BLaER1 treated with 17β-estradiol and CSF1 and Interleukin-3, amounts not matched to agents 10 nM and 100 nM (cell line): ENCODE measurements around the gene LPP.
A peak's percentile ranks its signal among the peaks of the same experiment; 100 is the strongest.

Experiments
- H3K27ac ChIP-seq, 11 experiments: shearing (Covaris generic); formaldehyde crosslinking; 2 replicates each; pipeline ENCODE4 v1.8.1; 2022
- H3K27me3 ChIP-seq, 11 experiments: shearing (Covaris generic); formaldehyde crosslinking; 2 replicates each; pipeline ENCODE4 v1.8.1; 2022
- H3K36me3 ChIP-seq, 11 experiments: shearing (Covaris generic); formaldehyde crosslinking; 2 replicates each; pipeline ENCODE4 v1.8.1; 2022
- H3K4me1 ChIP-seq, 10 experiments: shearing (Covaris generic); formaldehyde crosslinking; 2 replicates each; pipeline ENCODE4 v1.8.1; 2022
- H3K4me2 ChIP-seq, 11 experiments: shearing (Covaris generic); formaldehyde crosslinking; 2 replicates each; pipeline ENCODE4 v1.8.1; 2022
- H3K4me3 ChIP-seq, 10 experiments: shearing (Covaris generic); formaldehyde crosslinking; 2 replicates each; pipeline ENCODE4 v1.8.1; 2022
- H3K9ac ChIP-seq, 11 experiments: shearing (Covaris generic); formaldehyde crosslinking; 2 replicates each; pipeline ENCODE4 v1.8.1; 2022
- H3K9me3 ChIP-seq, 11 experiments: shearing (Covaris generic); formaldehyde crosslinking; replicated peaks in 1 of 11; 2 replicates each; pipeline ENCODE4 v1.8.1; 2022
- H4K20me1 ChIP-seq, 11 experiments: shearing (Covaris generic); formaldehyde crosslinking; 2 replicates each; pipeline ENCODE4 v1.8.1; 2022
- Cebpa-rat ChIP-seq, 11 experiments: shearing (Covaris generic); IDR thresholded peaks; 2 replicates each; pipeline ENCODE4 v1.8.1; 2022

Gene LPP

GRCh38 chr3:188305220-188305619 is 151.3 kb downstream of the LPP start:
- Histone ChIP-seq H3K4me2 (no peak overlapping the region), H4K20me1 (no peaks in the 10 kb centered on the region), H3K36me3 (peaks cover 0 to 30% (median 13%) of the 10 kb centered on the region in 11 experiments; a peak in 11 of 22 replicates), H3K27me3 (no peaks in the 10 kb centered on the region), H3K4me1 (peaks cover 8 to 92% (median 13%) of the 10 kb centered on the region in 10 experiments; a peak in 17 of 20 replicates), H3K9ac (no peak overlapping the region), H3K9me3 (peaks cover 0 to 17% (median 0%) of the 10 kb centered on the region in 11 experiments; a peak in 5 of 22 replicates), H3K27ac (no peak overlapping the region), H3K4me3 (no peak overlapping the region)
- no peak for TF ChIP-seq Cebpa-rat (IDR thresholded peaks at IDR 0.05)

- Histone ChIP-seq H3K9ac (no peak overlapping the region; a peak in 1 of 22 replicates), H3K9me3 (peaks cover 0 to 23% (median 5%) of the 10 kb centered on the region in 11 experiments; a peak in 11 of 22 replicates), H3K4me3 (no peak overlapping the region), H3K4me1 (peaks cover 8 to 89% (median 14%) of the 10 kb centered on the region in 10 experiments; a peak in 17 of 20 replicates), H3K36me3 (peaks cover 0 to 38% (median 15%) of the 10 kb centered on the region in 11 experiments; a peak in 12 of 22 replicates), H3K27me3 (no peaks in the 10 kb centered on the region), H3K27ac (peak overlapping the region in 2 of 11 experiments; percentile 3 to 56; a peak in 3 of 22 replicates), H3K4me2 (peak overlapping the region in 3 of 11 experiments; percentile 14 to 53 (median 40); a peak in 5 of 22 replicates), H4K20me1 (no peaks in the 10 kb centered on the region)
- no peak for TF ChIP-seq Cebpa-rat (IDR thresholded peaks at IDR 0.05)
Measured at GRCh38 chr3:188306435-188307005, 152.6 kb downstream of the LPP start.

GRCh38 chr3:188309437-188310269 is 155.7 kb downstream of the LPP start:
- TF ChIP-seq Cebpa-rat (IDR thresholded peaks at IDR 0.05), result no peak
- Histone ChIP-seq H3K36me3 (peaks cover 0 to 39% (median 17%) of the 10 kb centered on the region in 11 experiments; a peak in 14 of 22 replicates), H3K9ac (peak overlapping the region in 4 of 11 experiments; percentile 4 to 63 (median 37); a peak in 5 of 22 replicates), H3K27me3 (no peaks in the 10 kb centered on the region), H3K27ac (peak overlapping the region in 7 of 11 experiments; percentile 15 to 71 (median 44); a peak in 10 of 22 replicates), H3K4me3 (0 out of 20 replicates have a peak overlapping the region, but pooled peaks of 1 of the 10 experiments have one; percentile 17), H3K4me1 (peaks cover 8 to 60% (median 13%) of the 10 kb centered on the region in 10 experiments; a peak in 17 of 20 replicates), H4K20me1 (no peaks in the 10 kb centered on the region), H3K9me3 (peaks cover 4 to 36% (median 13%) of the 10 kb centered on the region in 11 experiments; a peak in 14 of 22 replicates), H3K4me2 (peak overlapping the region in 10 of 11 experiments; percentile 1 to 81 (median 55); a peak in 18 of 22 replicates)

GRCh38 chr3:188310270-188310710 is 156.3 kb downstream of the LPP start:
- Histone ChIP-seq H3K9ac (peak overlapping the region in 2 of 11 experiments; percentile 8 to 39; a peak in 1 of 22 replicates), H3K4me1 (peaks cover 8 to 54% (median 13%) of the 10 kb centered on the region in 10 experiments; a peak in 17 of 20 replicates), H3K27ac (peak overlapping the region in 5 of 11 experiments; percentile 41 to 71 (median 55); a peak in 8 of 22 replicates), H3K9me3 (peaks cover 4 to 36% (median 13%) of the 10 kb centered on the region in 11 experiments; a peak in 14 of 22 replicates), H3K4me3 (no peak overlapping the region), H3K4me2 (peak overlapping the region in 6 of 11 experiments; percentile 12 to 81 (median 60); a peak in 11 of 22 replicates), H3K36me3 (peaks cover 0 to 34% (median 17%) of the 10 kb centered on the region in 11 experiments; a peak in 14 of 22 replicates), H3K27me3 (no peaks in the 10 kb centered on the region), H4K20me1 (no peaks in the 10 kb centered on the region)
- no peak for TF ChIP-seq Cebpa-rat (IDR thresholded peaks at IDR 0.05)

- Histone ChIP-seq H4K20me1 (no peaks in the 10 kb centered on the region; a peak in 1 of 22 replicates), H3K4me3 (no peak overlapping the region), H3K4me2 (peak overlapping the region in 4 of 11 experiments; percentile 16 to 72 (median 42); a peak in 6 of 22 replicates), H3K27me3 (no peaks in the 10 kb centered on the region), H3K27ac (no peak overlapping the region), H3K36me3 (peaks cover 0 to 17% (median 8%) of the 10 kb centered on the region in 11 experiments; a peak in 8 of 22 replicates), H3K9ac (peak overlapping the region in 1 of 11 experiments; percentile 11; a peak in 1 of 22 replicates), H3K9me3 (peaks cover 4 to 23% (median 11%) of the 10 kb centered on the region in 11 experiments; a peak in 14 of 22 replicates), H3K4me1 (peaks cover 0 to 37% (median 7%) of the 10 kb centered on the region in 10 experiments; a peak in 14 of 20 replicates)
- no peak for TF ChIP-seq Cebpa-rat (IDR thresholded peaks at IDR 0.05)
Measured at GRCh38 chr3:188315553-188315952, 161.6 kb downstream of the LPP start.

GRCh38 chr3:188316021-188316722 is 162.2 kb downstream of the LPP start:
- H3K27me3 ChIP-seq, result no peaks in the 10 kb centered on the region
- peaks cover 4 to 20% (median 10%) of the 10 kb centered on the region in 11 experiments; a peak in 14 of 22 replicates for H3K9me3 ChIP-seq
- peaks cover 0 to 16% (median 8%) of the 10 kb centered on the region in 11 experiments; a peak in 7 of 22 replicates for H3K36me3 ChIP-seq
- 0 out of 22 replicates have a peak, but pooled peaks of 1 of the 11 experiments have one; percentile 21 for TF ChIP-seq Cebpa-rat (IDR thresholded peaks at IDR 0.05)
- peak overlapping the region in 2 of 11 experiments; percentile 13 to 27; a peak in 1 of 22 replicates for H3K27ac ChIP-seq
- no peak overlapping the region for H3K4me3 ChIP-seq
- peaks cover 0 to 37% (median 10%) of the 10 kb centered on the region in 10 experiments; a peak in 14 of 20 replicates for H3K4me1 ChIP-seq
- H4K20me1 ChIP-seq, result no peaks in the 10 kb centered on the region; a peak in 1 of 22 replicates
- peak overlapping the region in 5 of 11 experiments; percentile 16 to 72 (median 32); a peak in 8 of 22 replicates for H3K4me2 ChIP-seq
- H3K9ac ChIP-seq, result peak overlapping the region in 1 of 11 experiments; percentile 11; a peak in 1 of 22 replicates

- no peak overlapping the region for H3K9ac ChIP-seq
- no peaks in the 10 kb centered on the region; a peak in 1 of 22 replicates for H4K20me1 ChIP-seq
- H3K9me3 ChIP-seq, result peaks cover 1 to 15% (median 8%) of the 10 kb centered on the region in 11 experiments; a peak in 13 of 22 replicates
- H3K4me2 ChIP-seq, result peak overlapping the region in 3 of 11 experiments; percentile 16 to 72 (median 53); a peak in 4 of 22 replicates
- peaks cover 0 to 37% (median 10%) of the 10 kb centered on the region in 10 experiments; a peak in 14 of 20 replicates for H3K4me1 ChIP-seq
- H3K36me3 ChIP-seq, result peaks cover 0 to 11% (median 4%) of the 10 kb centered on the region in 11 experiments; a peak in 6 of 22 replicates
- no peak for TF ChIP-seq Cebpa-rat (IDR thresholded peaks at IDR 0.05)
- no peak overlapping the region for H3K4me3 ChIP-seq
- H3K27ac ChIP-seq, result 0 out of 22 replicates have a peak overlapping the region, but pooled peaks of 1 of the 11 experiments have one; percentile 13
- no peaks in the 10 kb centered on the region for H3K27me3 ChIP-seq
Measured at GRCh38 chr3:188316723-188317070, 162.7 kb downstream of the LPP start.
